Measurements from ENCODE around the gene SH2D6.

SH2D6 gene

DNA sequence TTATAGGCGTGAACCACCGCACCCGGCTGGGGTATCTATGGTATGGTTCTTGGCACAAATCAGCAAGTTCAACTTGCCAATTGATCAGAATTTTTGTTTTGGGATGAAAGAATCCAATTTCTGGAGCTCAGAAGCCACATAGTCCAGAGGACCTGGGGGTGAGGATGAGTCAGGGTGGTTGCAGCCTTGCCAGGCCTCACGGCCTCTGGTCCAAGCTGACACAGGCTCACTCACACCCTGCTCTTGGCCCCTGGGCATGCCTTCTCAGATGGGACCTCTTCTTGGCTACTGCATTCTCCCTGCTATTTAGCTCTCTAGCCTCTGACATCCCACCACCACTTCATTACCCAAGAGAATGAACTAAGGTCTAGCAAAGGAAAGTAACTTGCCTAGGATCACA, 24.7 kb upstream of the SH2D6 start:
- no peak overlapping the region for H2AFZ ChIP-seq (ENCODE audit: low read length)
- H3K4me1 ChIP-seq (ENCODE audit: low read length) = peaks cover 16% of the 10 kb centered on the region
- H3K27me3 ChIP-seq (replicated peaks; ENCODE audit: insufficient read depth, low read length) = no peaks in the 10 kb centered on the region
- H3K36me3 ChIP-seq (replicated peaks; ENCODE audit: insufficient read depth, low read length) = no peaks in the 10 kb centered on the region
- no peaks in the 10 kb centered on the region for H4K20me1 ChIP-seq (ENCODE audit: insufficient read depth, low read length)
- TF ChIP-seq EZH2 (optimal IDR thresholded peaks at IDR 0.05; ENCODE audit: low read depth, low read length) = no peak
- no peak for TF ChIP-seq EZH2phosphoT487 (IDR thresholded peaks at IDR 0.05; ENCODE audit: low read length)
- TF ChIP-seq, protein P1, sequence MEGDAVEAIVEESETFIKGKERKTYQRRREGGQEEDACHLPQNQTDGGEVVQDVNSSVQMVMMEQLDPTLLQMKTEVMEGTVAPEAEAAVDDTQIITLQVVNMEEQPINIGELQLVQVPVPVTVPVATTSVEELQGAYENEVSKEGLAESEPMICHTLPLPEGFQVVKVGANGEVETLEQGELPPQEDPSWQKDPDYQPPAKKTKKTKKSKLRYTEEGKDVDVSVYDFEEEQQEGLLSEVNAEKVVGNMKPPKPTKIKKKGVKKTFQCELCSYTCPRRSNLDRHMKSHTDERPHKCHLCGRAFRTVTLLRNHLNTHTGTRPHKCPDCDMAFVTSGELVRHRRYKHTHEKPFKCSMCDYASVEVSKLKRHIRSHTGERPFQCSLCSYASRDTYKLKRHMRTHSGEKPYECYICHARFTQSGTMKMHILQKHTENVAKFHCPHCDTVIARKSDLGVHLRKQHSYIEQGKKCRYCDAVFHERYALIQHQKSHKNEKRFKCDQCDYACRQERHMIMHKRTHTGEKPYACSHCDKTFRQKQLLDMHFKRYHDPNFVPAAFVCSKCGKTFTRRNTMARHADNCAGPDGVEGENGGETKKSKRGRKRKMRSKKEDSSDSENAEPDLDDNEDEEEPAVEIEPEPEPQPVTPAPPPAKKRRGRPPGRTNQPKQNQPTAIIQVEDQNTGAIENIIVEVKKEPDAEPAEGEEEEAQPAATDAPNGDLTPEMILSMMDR (IDR thresholded peaks at IDR 0.05; ENCODE audit: low read length) = no peak
- no peaks in the 10 kb centered on the region for H3K9me2 ChIP-seq (replicated peaks; ENCODE audit: insufficient read depth, low read length)
- DNase-seq = no peak
- H3K79me2 ChIP-seq (ENCODE audit: low read length) = no peaks in the 10 kb centered on the region
- H3K27ac ChIP-seq (ENCODE audit: low read length) = no peak overlapping the region
- H3K9me3 ChIP-seq (replicated peaks; ENCODE audit: insufficient read depth, low read length) = no peaks in the 10 kb centered on the region
- H3F3A ChIP-seq (ENCODE audit: insufficient read depth, low read length) = peaks cover 13% of the 10 kb centered on the region; the same call in 1 of the 2 replicates
- H3K4me2 ChIP-seq (ENCODE audit: low read depth, low read length) = no peak overlapping the region
- H3K9ac ChIP-seq (ENCODE audit: low read length) = no peak overlapping the region
- no peak overlapping the region for H3K4me3 ChIP-seq (ENCODE audit: low read length)

DNA sequence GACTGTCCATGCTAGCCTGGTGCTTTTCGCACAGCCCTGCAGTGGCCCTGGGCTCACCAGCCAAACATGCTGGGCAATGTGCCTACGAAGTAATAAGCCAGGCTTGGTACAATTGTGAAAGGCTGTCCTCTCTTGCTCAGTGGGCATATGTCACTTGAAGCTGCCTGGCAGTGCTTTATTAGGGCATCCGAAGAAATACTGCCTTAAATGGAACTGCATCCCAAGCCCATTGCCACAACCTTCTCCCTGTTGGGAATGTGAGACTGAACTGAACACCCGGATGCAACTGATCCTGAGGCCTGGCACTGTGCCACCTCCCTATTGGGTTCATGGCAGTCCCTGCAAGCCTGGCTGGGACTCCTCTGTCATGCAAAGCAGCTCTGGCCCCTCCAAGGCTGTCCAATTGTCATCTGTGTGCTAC, 24.2 kb upstream of the SH2D6 start:
- H3K4me2 ChIP-seq (ENCODE audit: low read depth, low read length) = no peak overlapping the region
- H4K20me1 ChIP-seq (ENCODE audit: insufficient read depth, low read length) = no peaks in the 10 kb centered on the region
- H3K27ac ChIP-seq (ENCODE audit: low read length) = no peak overlapping the region
- peaks cover 16% of the 10 kb centered on the region for H3K4me1 ChIP-seq (ENCODE audit: low read length)
- H3K27me3 ChIP-seq (replicated peaks; ENCODE audit: insufficient read depth, low read length) = no peaks in the 10 kb centered on the region
- H3F3A ChIP-seq (ENCODE audit: insufficient read depth, low read length) = peaks cover 13% of the 10 kb centered on the region; the same call in 1 of the 2 replicates
- DNase-seq = no peak
- no peak overlapping the region for H2AFZ ChIP-seq (ENCODE audit: low read length)
- no peaks in the 10 kb centered on the region for H3K79me2 ChIP-seq (ENCODE audit: low read length)
- no peaks in the 10 kb centered on the region for H3K9me3 ChIP-seq (replicated peaks; ENCODE audit: insufficient read depth, low read length)
- TF ChIP-seq EZH2phosphoT487 (IDR thresholded peaks at IDR 0.05; ENCODE audit: low read length) (no peak), EZH2 (optimal IDR thresholded peaks at IDR 0.05; ENCODE audit: low read depth, low read length) (no peak)
- TF ChIP-seq, protein P1 (IDR thresholded peaks at IDR 0.05; ENCODE audit: low read length) = no peak
- no peaks in the 10 kb centered on the region for H3K36me3 ChIP-seq (replicated peaks; ENCODE audit: insufficient read depth, low read length)
- no peak overlapping the region for H3K9ac ChIP-seq (ENCODE audit: low read length)
- no peak overlapping the region for H3K4me3 ChIP-seq (ENCODE audit: low read length)
- no peaks in the 10 kb centered on the region for H3K9me2 ChIP-seq (replicated peaks; ENCODE audit: insufficient read depth, low read length)

DNA sequence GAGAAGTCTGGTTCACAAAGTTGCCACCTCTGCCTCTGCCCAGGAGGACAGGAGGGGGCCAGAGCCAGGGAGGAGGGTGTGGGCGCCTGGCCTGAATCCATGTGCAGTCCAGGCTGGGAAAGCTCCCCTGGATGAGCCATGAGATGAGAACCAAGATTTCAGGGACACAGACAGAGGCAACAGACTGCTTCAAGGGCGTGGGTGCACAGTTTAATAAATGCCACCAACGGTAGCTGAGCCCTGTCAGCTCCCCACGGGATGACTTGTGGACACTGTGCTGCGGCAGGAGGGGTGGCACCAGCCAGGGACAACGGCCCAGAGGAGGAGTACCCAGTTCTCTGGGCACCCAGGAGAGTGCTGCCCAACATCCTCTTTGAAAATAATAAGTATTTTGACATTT, 23.5 kb upstream of the SH2D6 start:
- TF ChIP-seq EZH2 (optimal IDR thresholded peaks at IDR 0.05; ENCODE audit: low read depth, low read length) = no peak
- TF ChIP-seq, protein P1 (IDR thresholded peaks at IDR 0.05; ENCODE audit: low read length) = no peak
- no peaks in the 10 kb centered on the region for H3K9me3 ChIP-seq (replicated peaks; ENCODE audit: insufficient read depth, low read length)
- H3K27me3 ChIP-seq (replicated peaks; ENCODE audit: insufficient read depth, low read length) = no peaks in the 10 kb centered on the region
- no peak for DNase-seq
- no peaks in the 10 kb centered on the region for H3K9me2 ChIP-seq (replicated peaks; ENCODE audit: insufficient read depth, low read length)
- H2AFZ ChIP-seq (ENCODE audit: low read length) = no peak overlapping the region
- H3K4me2 ChIP-seq (ENCODE audit: low read depth, low read length) = no peak overlapping the region
- no peak overlapping the region for H3K4me3 ChIP-seq (ENCODE audit: low read length)
- no peak overlapping the region for H3K9ac ChIP-seq (ENCODE audit: low read length)
- H3K27ac ChIP-seq (ENCODE audit: low read length) = no peak overlapping the region
- H3K79me2 ChIP-seq (ENCODE audit: low read length) = no peaks in the 10 kb centered on the region
- H4K20me1 ChIP-seq (ENCODE audit: insufficient read depth, low read length) = no peaks in the 10 kb centered on the region
- peaks cover 13% of the 10 kb centered on the region; the same call in 1 of the 2 replicates for H3F3A ChIP-seq (ENCODE audit: insufficient read depth, low read length)
- H3K36me3 ChIP-seq (replicated peaks; ENCODE audit: insufficient read depth, low read length) = no peaks in the 10 kb centered on the region
- H3K4me1 ChIP-seq (ENCODE audit: low read length) = peaks cover 16% of the 10 kb centered on the region

Data from MM.1S (cell line).